HG03103 (cell line): Measurements from ENCODE around the gene CYTL1.
A peak's percentile ranks its signal among the peaks of the same experiment; 100 is the strongest.
"Not testable (repeated sequence)": the region's sequence is repeated elsewhere in the genome, so short reads cannot be mapped to it uniquely, and the experiment has no call there.

Experiments
- ATAC-seq: cut with Tn5 transposase; IDR thresholded peaks from one replicate; pipeline ENCODE4 v1.9.1; 2021; ENCODE audit warnings: low read depth; ENCODE audit not compliant: unreplicated experiment

Gene CYTL1

DNA sequence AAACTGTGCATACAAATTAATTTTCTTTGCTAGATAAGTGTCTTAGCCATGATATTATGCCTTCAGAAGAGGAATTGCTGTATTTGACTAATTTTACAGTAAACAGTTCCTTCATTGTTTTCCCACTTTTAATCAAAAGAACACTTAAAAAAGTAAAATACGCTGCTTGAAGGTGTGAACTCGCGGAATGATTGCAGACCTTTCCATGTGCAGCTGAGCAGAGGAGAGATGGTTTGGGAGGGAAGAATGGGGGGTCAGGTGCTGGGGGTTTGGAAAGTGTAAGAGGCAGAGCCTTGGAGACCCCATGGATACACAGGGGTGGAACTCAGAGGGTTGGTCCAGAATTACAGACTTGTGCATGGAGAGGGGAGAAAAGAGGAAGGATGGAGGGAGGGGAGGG is 15.3 kb downstream of the CYTL1 start:
- ATAC-seq: no peak

DNA sequence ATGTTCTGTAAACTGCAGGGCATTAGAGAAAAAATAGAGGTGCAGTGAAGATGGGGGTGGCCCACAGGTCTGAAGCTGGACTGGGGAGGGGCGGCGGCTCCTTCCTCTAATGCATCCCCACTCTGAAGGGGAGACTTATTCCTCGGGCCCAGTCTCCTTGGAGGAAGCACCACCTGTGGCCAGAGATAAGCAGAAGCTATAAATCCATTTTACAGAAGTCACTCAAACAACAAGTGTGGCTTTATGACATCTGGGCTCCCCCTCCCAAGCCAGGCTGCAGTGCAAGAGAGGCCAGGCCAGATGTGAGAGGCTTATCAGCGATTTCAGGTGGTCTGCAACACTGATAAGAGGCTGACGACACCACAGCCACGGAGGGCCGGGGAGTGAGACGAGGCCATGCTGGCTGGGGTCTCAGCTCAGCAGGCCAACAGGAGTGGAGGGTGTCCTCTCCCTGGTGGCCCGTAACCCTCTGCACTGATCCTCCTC is 15.8 kb downstream of the CYTL1 start:
- no peak for ATAC-seq

GRCh38 chr4:5001641-5002040 is 17.6 kb downstream of the CYTL1 start:
- ATAC-seq: not testable (repeated sequence)

DNA sequence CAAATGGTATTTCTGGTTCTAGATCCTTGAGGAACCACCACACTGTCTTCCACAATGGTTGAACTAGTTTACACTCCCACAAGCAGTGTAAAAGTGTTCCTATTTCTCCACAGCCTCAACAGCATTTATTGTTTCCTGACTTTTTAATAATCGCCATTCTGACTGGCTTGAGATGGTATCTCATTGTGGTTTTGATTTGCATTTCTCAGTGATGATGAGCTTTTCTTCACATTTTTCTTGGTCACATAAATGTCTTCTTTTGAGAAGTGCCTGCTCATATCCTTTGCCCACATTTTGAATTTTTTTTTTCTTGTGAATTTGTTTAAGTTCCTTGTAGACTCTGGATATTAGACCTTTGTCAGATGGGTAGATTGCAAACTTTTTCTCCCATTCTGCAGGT is 22.3 kb downstream of the CYTL1 start:
- ATAC-seq: not testable (repeated sequence)

- no peak for ATAC-seq
These were observed 23.4 kb downstream of the CYTL1 start for GRCh38 chr4:4995908-4996265.

DNA sequence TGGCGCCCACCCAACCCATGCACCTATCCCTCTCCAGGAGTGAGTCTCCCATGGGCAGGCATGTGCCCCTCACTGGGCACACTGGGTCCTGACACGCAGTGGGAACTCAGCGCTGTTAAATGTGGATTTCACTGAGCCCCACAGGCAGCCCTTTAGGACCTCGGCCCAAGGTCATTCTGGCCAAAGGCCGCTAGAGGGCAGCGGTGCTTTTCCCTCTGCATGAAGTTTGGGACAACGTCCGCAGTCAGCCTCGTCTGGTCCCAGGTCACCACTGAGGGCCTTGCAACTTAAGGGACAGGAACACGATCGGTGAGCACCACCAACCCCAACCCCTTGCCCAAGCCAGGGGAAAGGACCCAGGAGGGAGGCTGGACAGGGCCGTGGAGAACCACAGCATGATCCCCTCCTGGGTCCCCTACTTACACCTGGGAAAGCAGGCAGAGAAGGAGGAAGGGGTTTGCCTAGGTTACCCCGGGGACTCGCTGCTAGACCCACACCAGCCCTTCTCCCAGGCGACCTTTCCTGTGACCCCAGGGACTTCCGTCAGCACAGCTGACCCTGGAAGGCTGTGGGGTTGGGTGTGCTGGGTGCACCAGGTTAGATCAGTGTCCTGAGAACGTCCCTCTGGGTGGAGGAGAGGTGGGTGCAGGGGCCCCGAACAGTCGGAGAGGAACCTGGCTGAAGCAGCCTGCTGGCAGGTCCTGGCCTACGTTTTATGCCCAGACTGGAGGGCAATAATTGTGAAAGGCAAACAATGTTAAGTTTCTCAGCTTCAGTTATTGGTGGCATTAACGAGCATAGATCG is 24.0 kb downstream of the CYTL1 start:
- peak; percentile 68 for ATAC-seq

- ATAC-seq: no peak
These were observed 24.8 kb downstream of the CYTL1 start for GRCh38 chr4:4994312-4995097.

- ATAC-seq: no peak
These were observed 26.4 kb downstream of the CYTL1 start for GRCh38 chr4:4992833-4993232.

- no peak for ATAC-seq
These were observed 27.6 kb downstream of the CYTL1 start for GRCh38 chr4:4991541-4992099.

DNA sequence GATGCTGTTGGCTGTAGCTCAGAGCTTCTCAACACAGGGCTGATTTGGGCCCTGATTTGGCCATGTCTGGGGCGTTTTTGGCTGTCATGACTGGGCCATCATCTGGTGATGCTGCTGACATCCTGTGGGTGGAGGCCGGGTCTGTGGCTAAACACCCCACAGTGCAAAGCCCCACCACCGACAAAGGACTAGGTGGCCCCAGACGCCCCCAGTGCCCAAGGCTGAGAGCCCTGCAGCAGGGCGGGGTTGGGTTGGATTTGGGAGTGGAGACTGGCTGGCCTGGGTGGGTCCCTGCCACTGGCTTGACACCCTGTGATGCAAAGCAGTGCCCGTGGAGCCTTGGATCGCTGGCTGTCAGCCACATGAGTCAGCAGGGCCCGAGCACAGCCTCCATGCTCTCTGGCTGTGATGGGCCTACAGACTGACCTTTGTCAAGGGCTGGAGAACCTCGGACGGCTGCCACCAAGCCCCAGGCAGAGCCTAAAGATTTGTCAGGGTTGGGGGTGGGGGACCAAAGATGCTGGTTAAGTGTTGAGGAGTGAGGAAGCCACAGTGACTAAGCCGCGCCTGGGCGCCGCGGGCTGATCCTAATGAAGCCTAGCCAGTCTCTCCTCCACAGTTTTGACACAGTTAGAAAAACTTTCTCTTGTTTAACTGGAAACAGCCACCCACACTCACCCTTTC is 28.3 kb downstream of the CYTL1 start:
- ATAC-seq: no peak

- no peak for ATAC-seq
These were observed 28.9 kb downstream of the CYTL1 start for GRCh38 chr4:4990329-4990728.

DNA sequence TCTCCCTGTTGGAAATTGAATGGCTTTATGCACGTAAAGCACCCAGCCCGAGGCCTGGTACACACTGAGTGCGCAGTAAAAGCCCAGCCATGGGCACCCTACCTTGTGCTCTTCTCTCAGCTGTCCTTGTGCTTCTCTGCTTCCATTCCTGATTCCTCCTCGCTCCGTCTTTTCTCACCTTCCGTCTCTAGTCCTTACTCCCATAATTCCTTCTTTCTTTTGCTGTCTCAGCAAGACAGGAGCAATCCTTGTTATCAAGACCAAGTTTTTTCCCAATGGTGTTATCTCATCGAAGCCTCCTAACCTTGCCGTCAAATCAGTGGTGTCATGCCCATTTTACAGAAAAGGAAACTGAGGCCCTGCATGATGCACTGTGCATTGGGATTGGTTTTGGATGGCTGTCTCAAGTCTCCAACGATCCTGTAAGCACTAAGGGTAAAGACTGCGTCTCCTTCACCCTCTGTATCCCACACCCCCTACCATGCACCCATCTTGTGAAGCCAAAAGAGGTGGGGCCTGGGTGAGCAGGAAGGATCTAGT is 30.1 kb downstream of the CYTL1 start:
- no peak for ATAC-seq

- no peak for ATAC-seq
These were observed 31.6 kb downstream of the CYTL1 start for GRCh38 chr4:4987656-4988055.

- ATAC-seq: no peak
These were observed 32.4 kb downstream of the CYTL1 start for GRCh38 chr4:4986841-4987240.

DNA sequence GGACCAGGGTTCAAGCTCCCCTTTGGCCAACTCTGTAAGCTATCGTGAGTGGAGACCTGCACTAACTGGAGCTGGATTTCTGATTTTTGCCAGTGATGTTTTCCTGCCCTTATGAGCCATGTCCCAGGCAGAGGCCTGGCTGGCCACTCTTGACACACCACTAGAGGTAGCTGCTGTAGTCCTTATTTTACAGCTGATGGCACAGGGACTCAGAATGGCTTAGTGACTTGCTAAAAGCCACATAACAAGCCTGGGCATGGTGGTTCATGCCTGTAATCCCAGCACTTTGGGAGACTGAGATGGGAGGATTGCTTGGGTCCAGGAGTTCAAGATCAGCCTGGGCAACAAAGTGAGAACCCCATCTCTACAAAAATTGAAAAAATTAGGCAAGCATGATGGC is 33.4 kb downstream of the CYTL1 start:
- ATAC-seq: no peak

DNA sequence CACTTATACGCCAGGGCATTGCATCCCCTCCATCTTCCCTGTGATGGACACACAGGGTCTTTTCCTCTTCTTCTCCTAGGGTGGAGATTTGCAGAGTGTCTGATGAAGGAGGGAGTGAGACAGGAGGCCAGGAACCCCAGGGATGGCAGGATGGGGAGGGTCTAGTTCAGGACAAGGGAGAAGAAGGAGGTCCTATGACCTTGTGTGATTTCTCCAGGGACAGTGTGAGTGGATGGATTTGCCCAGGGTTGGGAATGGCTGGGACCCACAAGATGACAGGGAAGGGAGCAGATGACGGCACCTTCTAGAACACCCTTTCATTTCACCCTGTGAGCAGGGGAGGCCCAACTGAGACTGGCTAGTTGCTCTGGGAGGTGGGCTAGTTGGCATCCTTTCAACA is 34.2 kb downstream of the CYTL1 start:
- no peak for ATAC-seq

DNA sequence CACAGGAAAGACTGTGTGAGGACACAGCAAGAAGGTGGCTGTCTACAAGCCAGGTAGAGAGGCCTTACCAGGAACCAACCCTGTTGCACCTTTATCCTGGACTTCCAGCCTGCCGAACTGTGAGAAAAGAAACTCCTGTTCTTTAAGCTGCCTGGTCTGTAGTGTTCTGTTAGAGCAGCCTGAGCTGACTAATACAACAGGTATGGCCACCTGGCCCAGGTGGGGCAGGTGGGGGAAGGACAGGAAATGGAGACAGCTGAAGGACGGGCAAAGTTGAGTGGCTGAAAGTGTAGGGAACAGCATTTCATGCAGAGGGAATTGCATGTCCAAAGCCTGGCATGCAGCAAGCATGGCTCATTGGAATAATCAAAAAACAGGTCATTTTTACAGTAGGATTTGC is 35.1 kb downstream of the CYTL1 start:
- ATAC-seq: no peak

DNA sequence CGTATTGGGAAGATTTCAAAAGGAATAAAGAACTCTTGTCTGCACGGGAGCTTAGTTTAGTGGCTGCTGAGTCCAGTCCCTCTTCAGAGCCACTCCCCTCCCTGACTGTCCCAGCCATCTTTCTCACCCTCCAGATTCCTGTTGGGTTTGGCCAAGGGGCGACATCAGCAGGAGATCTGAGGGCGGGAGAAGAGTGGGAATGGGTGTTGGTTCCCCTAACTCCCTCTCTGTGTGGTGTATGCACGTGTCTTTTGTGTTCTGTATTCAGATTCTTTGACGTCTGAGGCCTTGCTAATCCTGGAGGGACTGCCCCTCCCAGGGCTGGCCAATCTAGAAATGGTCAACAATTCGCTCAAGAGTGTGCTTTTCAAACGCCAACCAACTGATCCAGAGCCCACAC is 37.4 kb downstream of the CYTL1 start:
- no peak for ATAC-seq

- no peak for ATAC-seq
These were observed 37.8 kb downstream of the CYTL1 start for GRCh38 chr4:4981427-4981826.

DNA sequence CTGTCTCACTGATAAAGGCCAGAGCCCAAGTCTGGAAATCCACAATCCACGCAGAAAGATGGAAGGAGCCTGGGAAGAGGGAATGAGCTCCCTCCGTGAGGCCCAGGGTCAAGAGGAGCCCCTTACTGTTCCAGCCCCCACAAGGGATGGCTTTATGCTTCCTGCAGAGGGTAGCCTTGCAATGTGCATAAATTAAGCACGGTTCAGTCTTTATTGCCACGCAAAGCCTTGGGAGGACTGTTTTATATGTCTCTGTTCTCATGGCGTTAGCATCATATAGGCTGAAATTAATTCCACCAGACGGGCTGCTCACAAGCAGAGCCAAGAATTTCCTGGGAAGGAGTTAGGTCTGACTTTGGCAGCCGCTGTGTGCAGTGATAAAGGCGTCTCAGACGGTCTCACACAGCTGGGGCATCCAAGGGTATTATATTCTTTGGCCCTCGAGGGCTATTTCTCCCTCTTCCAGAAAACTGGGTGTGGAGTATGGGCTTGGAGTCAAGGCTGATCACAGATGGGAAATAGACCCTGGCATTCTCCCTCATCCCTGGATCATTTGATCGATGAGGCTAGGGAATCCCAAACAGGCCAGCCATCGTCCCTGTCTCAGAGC is 38.5 kb downstream of the CYTL1 start:
- no peak for ATAC-seq
